A549 (cell line): ENCODE results near the gene EMX2. TPM values are rescaled to one million over a fixed set of nuclear protein-coding genes. Genes with fewer than 3 reads are reported as not detected.

ENCODE experiments used
- ATAC-seq, 2 experiments: fragments of 200-7000 bp in 1 of 2; fragments of >200 bp in 1 of 2; cut with Nextera tagmentation in 1 of 2; cut with Tn5 transposase in 1 of 2; 3 replicates each; pipeline versions ENCODE4 v1.8.0 to v1.9.1; 2018 to 2020; ENCODE audit warnings: mild to moderate bottlenecking in 1 of 2, moderate library complexity in 1 of 2
- CTCF ChIA-PET: fragments of 300-600 bp; sonication (Branson Sonifier 250); formaldehyde crosslinking; extraction: SDS; loops from one replicate; lab custom pipeline; 2021; ENCODE audit warnings: antibody characterized with exemption, inconsistent platforms; lab: Yijun Ruan, JAX
- POLR2A ChIA-PET: fragments of 350-600 bp; formaldehyde crosslinking; extraction: SDS; loops from one replicate; lab custom pipeline; 2021; ENCODE audit warnings: antibody characterized with exemption, inconsistent platforms; lab: Yijun Ruan, JAX
- DNase-seq, 2 experiments: peaks; one replicate each; pipeline versions ENCODE4 v3.0.0 to v3.0.0-alpha.2; 2011 to 2016; ENCODE audit warnings: low read depth in 1 of 2, low spot score in 1 of 2
- FAIRE-seq: peaks from 2 replicates; lab custom pipeline; 2011; peaks lifted over from hg19 to GRCh38; lab: Jason Lieb, UNC
- H3K27ac ChIP-seq, 2 experiments: fragments of >200 bp; sonication (Bioruptor Twin); formaldehyde crosslinking; 3 replicates each; pipeline ENCODE4 v1.5.1; 2016 to 2017
- H3K4me1 ChIP-seq: fragments of >200 bp; sonication (Bioruptor Twin); formaldehyde crosslinking; 3 replicates; pipeline ENCODE4 v1.6.1; 2016
- H3K4me2 ChIP-seq: fragments of >200 bp; sonication (Bioruptor Twin); formaldehyde crosslinking; 3 replicates; pipeline ENCODE4 v1.6.1; 2016
- H3K4me3 ChIP-seq: fragments of >200 bp; sonication (Bioruptor Twin); formaldehyde crosslinking; 3 replicates; pipeline ENCODE4 v1.5.1; 2016
- H3K9me3 ChIP-seq: fragments of >200 bp; sonication (Bioruptor Twin); formaldehyde crosslinking; 3 replicates; pipeline ENCODE4 v1.6.1; 2016
- CEBPB ChIP-seq, 2 experiments: fragments of >200 bp in 1 of 2; sonication (Bioruptor Twin) in 1 of 2; formaldehyde crosslinking in 1 of 2; IDR thresholded peaks; 2 replicates each; pipeline ENCODE4 v1.6.1; 2012 to 2016
- CHD2 ChIP-seq: fragments of 150-350 bp; IDR thresholded peaks from 2 replicates; pipeline ENCODE4 v1.6.1; 2014; ENCODE audit warnings: low read length; ENCODE audit not compliant: partially characterized antibody
- CTCF ChIP-seq: fragments of >200 bp; sonication (Bioruptor Twin); formaldehyde crosslinking; IDR thresholded peaks from 3 replicates; pipeline ENCODE4 v1.5.1; 2016
- ELK1 ChIP-seq: fragments of 150-350 bp; IDR thresholded peaks from 2 replicates; pipeline ENCODE4 v1.6.1; 2014; ENCODE audit warnings: low read depth, mild to moderate bottlenecking, low read length
- EP300 ChIP-seq, 2 experiments: fragments of >200 bp; sonication (Bioruptor Twin); formaldehyde crosslinking; IDR thresholded peaks; 2 replicates in 1 of 2; 3 replicates in 1 of 2; pipeline ENCODE4 v1.6.1; 2016 to 2017
- FOSB ChIP-seq: fragments of 250-450 bp; sonication (Bioruptor Pico); IDR thresholded peaks from 2 replicates; pipeline ENCODE4 v1.5.0; 2020; ENCODE audit warnings: mild to moderate bottlenecking, moderate library complexity
- HMGXB4 ChIP-seq: fragments of 250-450 bp; sonication (Bioruptor Pico); IDR thresholded peaks from 2 replicates; pipeline ENCODE4 v1.5.0; 2021; ENCODE audit warnings: mild to moderate bottlenecking, moderate library complexity, borderline replicate concordance
- HOXA7 ChIP-seq: fragments of 250-450 bp; sonication (Bioruptor Pico); IDR thresholded peaks from 2 replicates; pipeline ENCODE4 v1.5.0; 2020; ENCODE audit warnings: mild to moderate bottlenecking, moderate library complexity
- JUN ChIP-seq, 2 experiments: fragments of >200 bp; sonication (Bioruptor Twin); formaldehyde crosslinking; IDR thresholded peaks; 2 replicates in 1 of 2; 3 replicates in 1 of 2; pipeline ENCODE4 v1.6.1; 2016 to 2017
- JUNB ChIP-seq: fragments of >200 bp; sonication (Bioruptor Twin); formaldehyde crosslinking; IDR thresholded peaks from 2 replicates; pipeline ENCODE4 v1.6.1; 2016
- NPAS2 ChIP-seq: fragments of 250-450 bp; sonication (Bioruptor Pico); IDR thresholded peaks from 2 replicates; pipeline ENCODE4 v1.8.0; 2022; ENCODE audit warnings: mild to moderate bottlenecking, moderate library complexity, borderline replicate concordance
- PBX3 ChIP-seq: IDR thresholded peaks from 2 replicates; pipeline ENCODE4 v1.6.1; 2012
- POLR2AphosphoS2 ChIP-seq: conservative IDR thresholded peaks from 2 replicates; pipeline ENCODE4 v1.6.1; 2012; ENCODE audit warnings: low read length, improper control_type of control experiment, inconsistent platforms
- RAD21 ChIP-seq, 2 experiments: fragments of >200 bp in 1 of 2; sonication (Bioruptor Twin) in 1 of 2; formaldehyde crosslinking in 1 of 2; IDR thresholded peaks in 1 of 2; conservative IDR thresholded peaks in 1 of 2; 2 replicates in 1 of 2; 3 replicates in 1 of 2; pipeline ENCODE4 v1.6.1; 2012 to 2018; ENCODE audit warnings: inconsistent platforms in 1 of 2
- REST ChIP-seq: fragments of 200-600 bp; sonication (generic); IDR thresholded peaks from 2 replicates; pipeline ENCODE4 v1.6.1; 2016; ENCODE audit warnings: antibody characterized with exemption, mild to moderate bottlenecking, moderate library complexity
- SREBF2 ChIP-seq: fragments of 450-650 bp; IDR thresholded peaks from 2 replicates; pipeline ENCODE4 v1.6.1; 2014; ENCODE audit warnings: mild to moderate bottlenecking, moderate library complexity
- USF2 ChIP-seq: fragments of 450-650 bp; IDR thresholded peaks from 2 replicates; pipeline ENCODE4 v1.6.1; 2014; ENCODE audit warnings: antibody characterized with exemption
- ZC3H11A ChIP-seq: fragments of 450-650 bp; IDR thresholded peaks from 2 replicates; pipeline ENCODE4 v1.6.1; 2014; ENCODE audit warnings: antibody characterized with exemption, mild to moderate bottlenecking
- ZFP36 ChIP-seq: fragments of 450-650 bp; IDR thresholded peaks from 2 replicates; pipeline ENCODE4 v1.6.1; 2014; ENCODE audit warnings: borderline replicate concordance; ENCODE audit not compliant: partially characterized antibody
- WGBS: methylation state at CpG from one replicate; pipeline ENCODE4 v1.1.6; 2017; ENCODE audit errors: missing lambda C conversion rate; 5-methylcytosine and 5-hydroxymethylcytosine counted together
- polyA plus RNA-seq, 4 experiments: library from polyadenylated mRNA; depleted of rRNA in 3 of 4; stranded (reverse); fragments of >200 nt; fragmentation: RNase III in 1 of 4; extraction: RNeasy Plus Mini Kit Qiagen cat#74134 plus additional on column Dnase treatment in 1 of 4; gene quantifications; 2 replicates in 3 of 4; 3 replicates in 1 of 4; pipeline ENCODE4 v1.2.3, GENCODE V29; 2011 to 2017

EMX2 gene
- polyA plus RNA-seq, 2 of the 4 experiments (the other 2 are of a cell fraction): not detected

GRCh38 chr10:117574498-117575146, 32.1 kb downstream of the EMX2 start:
- H3K9me3 ChIP-seq: no peaks in the 10 kb centered on the region
- ChIA-PET POLR2A (no interaction called here), CTCF (interaction anchor here (0.6 to 0.9 kb wide), 2 partner anchors 10 to 525 kb away, joined by 3 read pairs; no protein-coding TSS in a partner anchor)
- TF ChIP-seq HOXA7 (CRISPR knock-in tag): no peak
- TF ChIP-seq CHD2: no peak
- TF ChIP-seq SREBF2: no peak
- no peak for TF ChIP-seq ZFP36
- no peak for TF ChIP-seq EP300 (IDR thresholded peaks at IDR 0.05)
- DNase-seq (no peak), ATAC-seq (no peak), FAIRE-seq (no peak)
- WGBS: 21% methylated on average over 11 of the region's 11 CpGs
- no peak overlapping the region for H3K4me2 ChIP-seq
- H3K27ac ChIP-seq: no peak overlapping the region
- no peak overlapping the region for H3K4me3 ChIP-seq
- no peaks in the 10 kb centered on the region for H3K4me1 ChIP-seq

- Histone ChIP-seq H3K4me1 (no peaks in the 10 kb centered on the region), H3K4me2 (no peak overlapping the region), H3K9me3 (no peaks in the 10 kb centered on the region), H3K27ac (no peak overlapping the region), H3K4me3 (no peak overlapping the region)
- WGBS: 7% methylated on average over 3 of the region's 3 CpGs
- ChIA-PET POLR2A (no interaction called here), CTCF (no interaction called here)
- no peak for TF ChIP-seq RAD21 (conservative IDR thresholded peaks at IDR 0.05 in 1 of 2, IDR thresholded peaks at IDR 0.05 in 1 of 2)
- no peak for TF ChIP-seq EP300 (IDR thresholded peaks at IDR 0.05)
- TF ChIP-seq ELK1: no peak
- FAIRE-seq (no peak), DNase-seq (no peak), ATAC-seq (no peak)
These were observed 35.9 kb downstream of the EMX2 start for GRCh38 chr10:117578490-117578889.

GRCh38 chr10:117578999-117579590, 36.5 kb downstream of the EMX2 start:
- POLR2A ChIA-PET: no interaction called here
- no peak overlapping the region for H3K4me2 ChIP-seq
- no peaks in the 10 kb centered on the region for H3K4me1 ChIP-seq
- no peaks in the 10 kb centered on the region for H3K9me3 ChIP-seq
- H3K27ac ChIP-seq: no peak overlapping the region
- 15% methylated on average over 5 of the region's 5 CpGs for WGBS
- FAIRE-seq (no peak), ATAC-seq (no peak), DNase-seq (no peak)
- H3K4me3 ChIP-seq: no peak overlapping the region
- CTCF ChIA-PET: no interaction called here
- no peak for TF ChIP-seq SREBF2
- TF ChIP-seq POLR2AphosphoS2: no peak
- TF ChIP-seq HMGXB4 (CRISPR knock-in tag): no peak
- TF ChIP-seq PBX3: no peak
- TF ChIP-seq USF2: no peak
- no peak for TF ChIP-seq ZC3H11A
- TF ChIP-seq FOSB: no peak
- TF ChIP-seq CTCF: no peak
- TF ChIP-seq JUN (IDR thresholded peaks at IDR 0.05): no peak
- no peak for TF ChIP-seq REST
- TF ChIP-seq ELK1: no peak
- TF ChIP-seq RAD21 (conservative IDR thresholded peaks at IDR 0.05 in 1 of 2, IDR thresholded peaks at IDR 0.05 in 1 of 2): no peak
- TF ChIP-seq CEBPB (IDR thresholded peaks at IDR 0.05): no peak
- no peak for TF ChIP-seq JUNB
- TF ChIP-seq NPAS2 (CRISPR knock-in tag): no peak
- TF ChIP-seq, all 56 proteins: peak for 0
